Esophagus (tissue), 2 donors: Measurements from ENCODE around the gene RAB11FIP3. TPM values are rescaled to one million over a fixed set of nuclear protein-coding genes. Genes with fewer than 3 reads are reported as not detected.

Experiments
- H3K27ac ChIP-seq, 2 donors: one replicate each; pipeline ENCODE4 v1.5.1; 2013; ENCODE audit warnings: low read depth in 2 of 2, mild to moderate bottlenecking in 2 of 2, inconsistent platforms in 1 of 2, low read length in 1 of 2, moderate library complexity in 1 of 2
- H3K27me3 ChIP-seq, 2 donors: one replicate each; pipeline ENCODE4 v1.6.1; 2013; ENCODE audit warnings: low read length in 2 of 2, control low read depth in 1 of 2, mild to moderate bottlenecking in 1 of 2; ENCODE audit not compliant: insufficient read depth in 2 of 2, control insufficient read depth in 1 of 2
- H3K36me3 ChIP-seq, 2 donors: one replicate each; pipeline ENCODE4 v1.6.1; 2013; ENCODE audit warnings: low read length in 1 of 2; ENCODE audit not compliant: control insufficient read depth in 2 of 2, insufficient read depth in 2 of 2
- H3K4me1 ChIP-seq, 2 donors: one replicate each; pipeline ENCODE4 v1.6.1; 2013; ENCODE audit warnings: low read length in 1 of 2; ENCODE audit not compliant: control insufficient read depth in 2 of 2, insufficient read depth in 2 of 2
- H3K4me3 ChIP-seq, 2 donors: one replicate each; pipeline ENCODE4 v1.5.1; 2013; ENCODE audit warnings: low read length in 2 of 2, mild to moderate bottlenecking in 2 of 2, low read depth in 1 of 2, moderate library complexity in 1 of 2
- H3K9me3 ChIP-seq, 2 donors: one replicate each; pipeline ENCODE4 v1.6.1; 2013; ENCODE audit warnings: mild to moderate bottlenecking in 2 of 2, low read depth in 1 of 2, low read length in 1 of 2, moderate library complexity in 1 of 2; ENCODE audit not compliant: control insufficient read depth in 2 of 2, insufficient read depth in 1 of 2
- WGBS, 2 donors: extraction: QIAGEN DNeasy Blood & Tissue Kit; methylation state at CpG; one replicate each; pipeline ENCODE4 v1.1.7; 2013; 5-methylcytosine and 5-hydroxymethylcytosine counted together
- polyA plus RNA-seq, 2 donors: library from polyadenylated mRNA; stranded (reverse); fragments of 200-250 nt; gene quantifications; one replicate each; pipeline ENCODE4 v1.2.3, GENCODE V29; 2013
- donor health status: healthy with polysubstance abuse.
- donor health status: Bipolar disorder and iron deficiency.

Gene RAB11FIP3
- polyA plus RNA-seq, 2 donors: 9.1 to 10.6 TPM

DNA sequence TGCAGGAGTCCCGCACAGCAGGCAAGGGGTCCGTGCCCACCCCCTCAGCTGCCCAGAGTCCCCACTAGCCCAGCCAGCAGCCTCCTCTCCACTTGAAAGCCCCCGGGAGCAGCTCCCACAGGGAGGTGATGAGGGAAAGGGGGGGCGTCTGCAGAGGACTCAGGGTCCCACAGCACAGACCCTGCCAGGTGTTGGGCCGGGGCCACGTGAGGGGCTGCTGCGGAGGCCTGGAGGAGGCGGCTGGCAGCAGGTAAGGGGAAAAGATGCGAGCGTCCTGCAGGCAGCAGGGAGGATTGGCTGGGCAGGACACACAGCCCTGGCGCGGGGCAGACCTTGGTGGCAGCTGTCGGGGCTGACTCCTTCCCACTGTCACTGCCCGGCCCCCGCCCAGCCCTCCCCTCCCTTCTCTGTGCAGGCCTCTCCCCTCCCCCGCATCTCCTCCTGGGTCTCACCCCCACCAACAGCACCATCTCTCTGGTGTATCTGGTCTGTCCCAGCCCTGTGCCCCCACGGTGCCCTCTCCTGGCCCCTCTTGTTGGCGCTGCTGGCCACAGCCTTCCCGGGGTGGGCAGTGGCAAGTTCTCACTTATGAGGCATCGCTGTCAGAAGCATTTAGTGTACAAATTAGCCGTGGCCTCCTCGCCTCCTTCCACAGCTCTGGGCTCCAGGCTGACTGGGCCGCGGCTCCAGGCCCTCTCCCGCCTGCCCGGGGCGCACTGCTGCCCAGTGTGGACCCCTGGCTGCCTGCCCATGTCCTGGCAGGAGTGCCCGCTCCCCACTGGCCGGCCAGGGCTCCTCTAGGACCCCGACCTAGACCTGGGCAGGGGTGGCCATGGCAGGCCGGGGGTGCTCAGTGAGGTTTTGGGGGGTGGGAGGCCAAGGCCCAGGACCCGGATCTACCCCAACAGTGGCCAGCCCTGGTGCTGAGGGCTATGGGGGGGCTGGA lies 130.4 kb downstream of the RAB11FIP3 start:
- Histone ChIP-seq H3K4me1 (peaks cover 6 to 10% of the 10 kb centered on the region in 2 donors), H3K36me3 (peaks cover 0 to 16% of the 10 kb centered on the region in 2 donors), H3K27ac (no peak overlapping the region), H3K27me3 (peaks cover 0 to 15% of the 10 kb centered on the region in 2 donors), H3K4me3 (no peak overlapping the region), H3K9me3 (no peaks in the 10 kb centered on the region)
- 69 to 75% methylated on average over 24 to 32 of the region's 32 CpGs for WGBS, 2 donors

DNA sequence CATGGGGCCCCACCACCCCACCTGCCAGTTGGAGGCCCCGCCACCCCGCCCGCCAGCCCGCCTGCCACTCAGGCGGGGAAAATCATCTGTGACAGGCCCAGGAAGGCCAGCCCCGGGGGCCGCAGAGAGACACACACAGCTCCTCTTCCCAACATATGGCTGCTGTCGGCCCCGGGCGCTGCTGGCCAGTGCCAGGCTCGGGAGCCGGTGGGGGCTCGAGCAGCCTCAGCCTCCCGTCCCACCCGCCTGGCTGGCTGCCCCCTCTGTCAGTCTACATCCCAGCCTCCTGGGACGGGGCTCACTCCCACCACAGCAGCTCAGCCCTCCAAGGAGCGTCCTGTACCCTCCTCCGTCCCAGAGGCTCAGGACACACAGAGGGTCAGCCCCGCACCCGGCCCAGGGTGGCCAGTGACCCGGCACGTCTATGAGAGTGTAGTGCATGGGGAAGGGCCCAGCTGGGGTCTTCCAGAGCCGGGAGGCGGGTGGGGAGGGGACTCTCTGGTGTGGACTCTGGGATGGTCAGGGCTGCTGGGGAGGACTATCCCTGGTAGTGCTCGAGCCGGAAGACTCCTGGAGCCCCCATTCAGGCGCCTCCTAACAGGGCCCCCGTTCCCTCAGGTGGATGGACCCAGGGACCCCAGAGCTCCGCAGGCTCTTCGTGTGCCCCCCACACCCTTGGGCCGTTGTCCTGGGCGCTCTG lies 131.2 kb downstream of the RAB11FIP3 start:
- peaks cover 6 to 10% of the 10 kb centered on the region in 2 donors for H3K4me1 ChIP-seq
- H3K27me3 ChIP-seq: peaks cover 0 to 21% of the 10 kb centered on the region in 2 donors
- H3K36me3 ChIP-seq: peaks cover 0 to 9% of the 10 kb centered on the region in 2 donors
- H3K9me3 ChIP-seq: no peaks in the 10 kb centered on the region
- 81 to 91% methylated on average over 27 to 32 of the region's 32 CpGs for WGBS, 2 donors
- no peak overlapping the region for H3K27ac ChIP-seq
- no peak overlapping the region for H3K4me3 ChIP-seq

DNA sequence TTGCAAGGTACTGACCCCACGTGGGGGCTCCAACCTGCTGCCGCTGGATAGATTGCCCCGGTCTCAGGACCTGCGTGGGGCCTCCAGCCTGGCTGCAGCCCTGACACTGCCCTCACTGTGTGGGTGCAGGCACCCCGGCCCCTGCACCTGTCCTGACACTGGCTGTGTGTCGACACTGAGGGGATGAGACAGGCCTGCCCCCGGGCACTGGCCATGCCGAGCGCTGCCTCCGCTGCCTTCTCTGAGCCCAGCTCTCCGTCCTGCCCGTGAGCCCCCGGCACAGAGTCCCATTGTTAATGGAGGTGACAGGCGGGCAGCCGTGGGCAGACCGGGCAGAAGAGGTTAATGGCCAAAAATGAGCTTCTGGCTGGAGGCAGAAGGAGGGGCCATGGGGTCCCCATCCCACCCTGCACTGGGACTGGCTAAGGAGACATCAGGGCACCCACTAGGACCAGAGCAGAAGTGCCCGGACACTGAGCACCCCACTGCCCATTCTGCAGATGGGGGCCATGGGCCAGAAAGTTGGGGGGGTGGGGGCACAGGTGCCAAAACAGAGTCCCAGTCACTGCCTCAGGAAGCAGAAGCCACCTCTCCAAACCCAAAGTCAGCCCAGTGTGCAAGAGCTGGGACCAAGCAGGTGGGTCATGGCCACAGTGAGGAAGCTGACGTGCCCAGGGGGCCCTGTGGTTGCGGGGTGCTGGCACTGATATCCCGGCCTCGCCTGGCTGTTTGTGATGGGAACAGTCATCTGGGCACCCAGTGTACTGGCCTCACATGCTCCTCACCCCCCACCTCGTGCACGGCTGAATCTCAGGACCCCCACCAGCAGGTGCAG lies 132.2 kb downstream of the RAB11FIP3 start:
- H3K9me3 ChIP-seq: no peaks in the 10 kb centered on the region
- peaks cover 6 to 10% of the 10 kb centered on the region in 2 donors for H3K4me1 ChIP-seq
- H3K36me3 ChIP-seq: no peaks in the 10 kb centered on the region
- peaks cover 0 to 21% of the 10 kb centered on the region in 2 donors for H3K27me3 ChIP-seq
- H3K4me3 ChIP-seq: no peak overlapping the region
- WGBS, 2 donors: 78 to 79% methylated on average over 23 of the region's 23 CpGs
- H3K27ac ChIP-seq: no peak overlapping the region

DNA sequence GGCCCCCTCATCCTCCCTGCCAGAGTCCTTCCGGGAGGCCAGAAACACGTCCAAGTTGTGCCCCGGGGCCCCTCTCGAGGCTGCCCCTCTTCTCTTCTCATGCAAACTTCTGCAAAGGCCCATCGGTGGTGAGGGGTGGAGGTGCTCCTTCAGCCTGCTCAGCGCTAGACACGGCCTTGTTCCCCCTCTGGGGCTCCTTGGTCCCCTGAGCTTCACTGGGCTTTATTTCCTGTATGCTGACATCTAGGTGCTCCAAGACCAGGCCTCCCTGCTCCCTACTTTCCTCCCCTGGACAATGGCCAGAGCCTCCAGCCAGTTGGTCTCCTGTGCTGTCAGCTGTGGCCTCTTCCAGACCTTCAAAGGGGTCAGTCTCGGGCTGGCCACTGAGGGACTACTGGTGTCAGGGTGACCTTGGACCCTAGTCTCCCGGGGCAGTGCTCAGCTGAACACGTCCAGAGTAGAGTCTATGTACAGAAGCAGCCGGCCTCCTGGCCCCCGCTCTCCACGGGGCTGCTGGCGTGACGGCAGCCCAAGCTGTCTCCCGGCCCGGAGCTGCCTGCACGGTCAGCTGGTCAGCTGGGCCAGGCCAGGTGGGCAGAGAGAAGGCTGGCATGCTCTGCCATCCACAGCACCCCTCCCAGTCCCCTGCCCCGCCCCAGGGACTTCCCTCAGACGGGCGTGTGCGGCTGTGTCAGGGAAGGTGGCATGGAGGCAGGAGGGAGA lies 133.0 kb downstream of the RAB11FIP3 start:
- Histone ChIP-seq H3K4me1 (peaks cover 6 to 10% of the 10 kb centered on the region in 2 donors), H3K36me3 (no peaks in the 10 kb centered on the region), H3K27me3 (peaks cover 0 to 21% of the 10 kb centered on the region in 2 donors), H3K27ac (no peak overlapping the region), H3K9me3 (no peaks in the 10 kb centered on the region), H3K4me3 (no peak overlapping the region)
- 57 to 59% methylated on average over 19 to 22 of the region's 22 CpGs for WGBS, 2 donors

DNA sequence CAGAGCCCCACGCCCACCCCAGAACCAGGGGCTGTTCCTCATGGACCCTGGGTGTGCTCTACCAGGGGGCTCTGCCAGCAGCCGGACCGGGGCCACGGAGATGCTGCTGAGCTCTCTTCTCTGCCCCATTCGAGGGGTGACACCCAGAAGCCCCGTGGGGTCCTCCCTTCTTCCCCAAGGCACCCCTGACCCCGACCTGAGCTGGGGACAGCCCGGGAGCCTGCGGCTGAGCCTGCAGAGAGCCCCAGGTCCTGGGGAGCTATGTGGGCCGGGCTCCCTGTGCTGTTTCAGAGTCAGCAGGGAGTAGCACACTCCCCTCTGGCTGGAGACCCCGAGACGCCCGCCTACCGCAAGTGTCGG lies 133.6 kb downstream of the RAB11FIP3 start:
- H3K9me3 ChIP-seq: no peaks in the 10 kb centered on the region
- 66 to 80% methylated on average over 12 to 15 of the region's 15 CpGs for WGBS, 2 donors
- peaks cover 0 to 21% of the 10 kb centered on the region in 2 donors for H3K27me3 ChIP-seq

DNA sequence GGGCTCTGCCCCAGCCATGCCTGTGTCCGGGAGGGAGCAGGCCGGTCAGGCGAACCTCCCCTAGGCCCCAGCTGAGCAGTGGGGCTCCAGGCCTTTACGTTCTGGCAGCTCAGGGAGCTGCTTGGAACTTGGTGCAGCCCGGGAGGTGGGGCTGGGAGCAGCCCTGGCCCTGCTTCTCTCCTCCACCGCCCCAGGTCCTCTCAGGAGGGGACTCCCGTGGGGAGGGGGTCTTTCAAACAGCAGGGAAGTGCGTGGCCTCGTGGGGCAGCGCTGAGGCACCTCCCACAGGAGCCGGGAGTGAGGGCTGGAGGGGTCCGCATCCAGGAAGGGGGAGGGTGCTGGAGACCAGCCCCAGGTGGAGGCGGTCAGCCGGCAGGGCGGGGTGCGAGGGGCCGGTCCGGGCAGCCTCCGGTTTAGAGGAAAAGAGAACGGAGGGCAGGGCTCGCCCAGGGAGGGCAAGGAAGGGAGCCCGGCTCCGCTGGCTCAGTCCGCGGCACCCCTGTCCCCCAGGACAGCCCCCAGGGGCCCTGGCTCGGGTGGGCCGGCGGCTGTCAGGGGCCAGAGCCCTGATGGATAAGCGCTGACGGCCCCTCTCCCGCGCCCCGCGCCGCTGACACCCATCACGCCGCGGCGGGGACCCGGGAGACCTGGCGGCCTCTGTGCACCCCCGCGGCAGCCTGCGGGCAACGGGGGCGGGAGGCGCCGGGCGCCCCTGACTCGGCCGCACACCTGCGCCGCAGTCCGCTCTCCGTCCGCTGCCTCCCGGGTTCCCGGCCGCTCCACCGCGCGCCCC lies 134.2 kb downstream of the RAB11FIP3 start:
- H3K27ac ChIP-seq: no peak overlapping the region
- H3K4me3 ChIP-seq: peak overlapping the region in 1 of 2 donors; percentile 13
- H3K36me3 ChIP-seq: no peaks in the 10 kb centered on the region
- no peaks in the 10 kb centered on the region for H3K9me3 ChIP-seq
- peaks cover 4 to 9% of the 10 kb centered on the region in 2 donors for H3K4me1 ChIP-seq
- 9 to 17% methylated on average over 56 to 62 of the region's 62 CpGs for WGBS, 2 donors
- H3K27me3 ChIP-seq: peaks cover 0 to 21% of the 10 kb centered on the region in 2 donors

More for the DNA sequence above, 133.6 kb downstream of the RAB11FIP3 start:
- Histone ChIP-seq H3K4me1 (peaks cover 6 to 10% of the 10 kb centered on the region in 2 donors), H3K36me3 (no peaks in the 10 kb centered on the region), H3K27ac (no peak overlapping the region), H3K4me3 (no peak overlapping the region)

DNA sequence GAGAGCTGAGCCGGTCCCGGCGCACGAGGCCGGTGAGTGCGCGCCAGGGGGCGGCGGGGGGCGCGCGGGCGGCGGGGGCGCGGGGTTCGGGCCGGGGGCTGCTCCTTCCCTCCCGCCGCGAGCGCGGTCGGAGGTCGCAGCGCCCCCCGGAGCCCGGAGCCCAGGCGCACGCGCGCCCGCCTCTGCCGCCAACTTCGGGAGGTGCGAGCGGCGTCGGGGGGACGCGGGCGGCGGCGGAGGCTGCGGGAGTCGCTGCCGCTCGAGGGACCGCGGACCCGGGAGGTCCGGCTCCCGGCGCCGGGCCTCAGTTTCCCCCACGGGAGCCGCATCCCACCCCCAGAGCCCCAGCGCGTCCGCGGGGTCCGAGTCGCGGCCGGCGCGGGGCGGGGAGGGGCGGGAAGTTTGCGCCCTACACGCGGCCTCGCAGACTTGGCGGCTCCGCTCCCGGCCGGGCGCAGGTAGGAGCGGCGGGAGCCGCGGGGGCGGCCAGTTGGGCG lies 134.8 kb downstream of the RAB11FIP3 start, which contains the start of gene PRR35:
Gene PRR35 (plus strand): TSS at position 191 of the 497 bp plus-strand sequence. CDS start 2,901 bp downstream, outside the sequence.
- Histone ChIP-seq H3K27me3 (peaks cover 0 to 21% of the 10 kb centered on the region in 2 donors), H3K4me1 (peaks cover 5 to 6% of the 10 kb centered on the region in 2 donors), H3K36me3 (no peaks in the 10 kb centered on the region), H3K4me3 (peak within 1 kb of the TSS in 1 of 2 donors; percentile 13), H3K9me3 (no peaks in the 10 kb centered on the region), H3K27ac (no peak within 1 kb of the TSS)
- WGBS, 2 donors: 2% methylated on average over 41 to 84 of the region's 84 CpGs
